K562 (cell line): ENCODE measurements around the gene FANCC. TPM values are rescaled to one million over a fixed set of nuclear protein-coding genes. Genes with fewer than 3 reads are reported as not detected.
A peak's percentile ranks its signal among the peaks of the same experiment; 100 is the strongest.

Experiments
- ATAC-seq: fragments of 200-7000 bp; cut with Tn5 transposase; 3 replicates; pipeline ENCODE4 v1.9.1; 2020; ENCODE audit warnings: moderate library complexity
- BruUV-seq: library from RNA; stranded (reverse); fragments of 400-500 nt; replicated peaks from 2 replicates; lab custom pipeline; 2021; lab: Mats Ljungman, UMichigan
- CTCF ChIA-PET: fragments of 300-600 bp; formaldehyde crosslinking; extraction: SDS; loops from one replicate; lab custom pipeline; 2021; ENCODE audit warnings: low intra/inter-chr PET ratio; lab: Yijun Ruan, JAX
- POLR2A ChIA-PET: fragments of 300-600, 350-650 bp; sonication (Branson Sonifier 250); formaldehyde crosslinking; extraction: SDS; loops from one replicate; lab custom pipeline; 2021; ENCODE audit warnings: antibody characterized with exemption, inconsistent platforms; lab: Yijun Ruan, JAX
- DNase-seq, 4 experiments: peaks; one replicate each; pipeline versions ENCODE4 v3.0.0 to v3.0.0-alpha.2; 2011 to 2018; ENCODE audit warnings: low spot score in 3 of 4, mixed read lengths in 3 of 4; ENCODE audit errors: extremely low read depth in 1 of 4
- FAIRE-seq: peaks from 2 replicates; lab custom pipeline; 2011; peaks lifted over from hg19 to GRCh38; lab: Jason Lieb, UNC
- H2AFZ ChIP-seq: 2 replicates; pipeline ENCODE4 v1.6.0; 2011; ENCODE audit warnings: low read depth, low read length, control low read depth, inconsistent platforms
- H3K27ac ChIP-seq: fragments of 200-600 bp; 3 replicates; pipeline ENCODE4 v1.8.0; 2011; ENCODE audit warnings: low read depth, mild to moderate bottlenecking, control low read depth, inconsistent platforms, low read length, moderate library complexity, mixed read lengths; ENCODE audit errors: extremely low read depth
- H3K27me3 ChIP-seq, 2 experiments: fragments of 300-600 bp in 1 of 2; 2 replicates in 1 of 2; 3 replicates in 1 of 2; pipeline versions ENCODE4 v1.6.0 to v1.8.0; 2011; ENCODE audit warnings: inconsistent platforms in 2 of 2, low read length in 2 of 2, mild to moderate bottlenecking in 1 of 2, mixed read lengths in 1 of 2, moderate library complexity in 1 of 2; ENCODE audit not compliant: control insufficient read depth in 2 of 2, insufficient read depth in 2 of 2
- H3K36me3 ChIP-seq: fragments of 300-600 bp; 3 replicates; pipeline ENCODE4 v1.8.0; 2011; ENCODE audit warnings: mild to moderate bottlenecking, low read length, inconsistent platforms; ENCODE audit not compliant: control insufficient read depth, insufficient read depth
- H3K4me1 ChIP-seq, 2 experiments: fragments of 200-600 bp in 1 of 2; replicated peaks in 1 of 2; 2 replicates in 1 of 2; 3 replicates in 1 of 2; pipeline versions ENCODE4 v1.5.1 to v1.8.0; 2011; ENCODE audit warnings: inconsistent platforms in 2 of 2, low read length in 2 of 2, mild to moderate bottlenecking in 1 of 2, mixed read lengths in 1 of 2, moderate library complexity in 1 of 2; ENCODE audit not compliant: control insufficient read depth in 2 of 2, insufficient read depth in 2 of 2
- H3K4me2 ChIP-seq: 2 replicates; pipeline ENCODE4 v1.6.1; 2011; ENCODE audit warnings: low read length, control low read depth, inconsistent platforms, mixed read lengths; ENCODE audit not compliant: insufficient read depth
- H3K4me3 ChIP-seq: fragments of 200-600 bp; sonication (generic), shearing (Covaris generic); 2 replicates; pipeline ENCODE4 v1.5.1; 2016; ENCODE audit warnings: control low read depth, inconsistent platforms
- H3K79me2 ChIP-seq: fragments of 200-600 bp; 3 replicates; pipeline ENCODE4 v1.8.0; 2011; ENCODE audit warnings: low read length, inconsistent platforms; ENCODE audit not compliant: control insufficient read depth, insufficient read depth
- H3K9ac ChIP-seq, 2 experiments: 2 replicates each; pipeline versions ENCODE4 v1.6.0 to v1.6.1; 2011; ENCODE audit warnings: low read depth in 2 of 2, low read length in 2 of 2, control low read depth in 1 of 2, inconsistent platforms in 1 of 2, mild to moderate bottlenecking in 1 of 2, mixed read lengths in 1 of 2; ENCODE audit not compliant: insufficient read depth in 1 of 2
- H3K9me1 ChIP-seq: one replicate; pipeline ENCODE4 v1.6.0; 2011; ENCODE audit warnings: inconsistent platforms, mild to moderate bottlenecking, low read length, moderate library complexity; ENCODE audit not compliant: control insufficient read depth, insufficient read depth
- H3K9me3 ChIP-seq: replicated peaks from 2 replicates; pipeline ENCODE4 v1.5.1; 2011; ENCODE audit warnings: low read depth, low read length, inconsistent platforms; ENCODE audit not compliant: control insufficient read depth, insufficient read depth
- H4K20me1 ChIP-seq: replicated peaks from 2 replicates; pipeline ENCODE4 v1.6.1; 2011; ENCODE audit warnings: low read length, inconsistent platforms, mixed read lengths; ENCODE audit not compliant: control insufficient read depth, insufficient read depth
- BDP1 ChIP-seq: IDR thresholded peaks from 3 replicates; pipeline ENCODE4 v1.6.1; 2011; ENCODE audit not compliant: insufficient read length, insufficient read depth
- FOS ChIP-seq: IDR thresholded peaks from 3 replicates; pipeline ENCODE4 v1.6.1; 2011; ENCODE audit not compliant: insufficient read length; ENCODE audit errors: extremely low read depth
- MTA1 ChIP-seq: fragments of 450-650 bp; IDR thresholded peaks from 2 replicates; pipeline ENCODE4 v1.6.1; 2017; ENCODE audit warnings: borderline replicate concordance
- SPI1 ChIP-seq: IDR thresholded peaks from 2 replicates; pipeline ENCODE4 v1.6.1; 2011; ENCODE audit warnings: low read depth, low read length, control low read depth, borderline replicate concordance
- TEAD4 ChIP-seq, 2 experiments: sonication (generic) in 1 of 2; formaldehyde crosslinking in 1 of 2; IDR thresholded peaks; 2 replicates each; pipeline versions ENCODE4 v1.6.1 to v1.8.0; 2012 to 2022; ENCODE audit warnings: borderline replicate concordance in 1 of 2, inconsistent platforms in 1 of 2, low read length in 1 of 2, mild to moderate bottlenecking in 1 of 2, missing genetic modification reagents in 1 of 2
- ZNF134 ChIP-seq: fragments of 250-450 bp; sonication (Bioruptor Pico); conservative IDR thresholded peaks from 2 replicates; pipeline ENCODE4 v1.4.0; 2020
- ZNF347 ChIP-seq: fragments of 450-650 bp; formaldehyde crosslinking; IDR thresholded peaks from 2 replicates; pipeline ENCODE4 v1.4.0; 2020; ENCODE audit warnings: low read depth, mild to moderate bottlenecking, moderate library complexity
- WGBS: fragments of 100-300 bp; shearing (Covaris generic); methylation state at CpG from one replicate; pipeline ENCODE4 v1.1.6; 2016; ENCODE audit warnings: low coverage, mixed read lengths; ENCODE audit not compliant: insufficient coverage; ENCODE audit errors: missing lambda C conversion rate; 5-methylcytosine and 5-hydroxymethylcytosine counted together
- in situ Hi-C: fragments of 300-500 bp; cut with MboI; formaldehyde crosslinking; loops from 4 replicates; pipeline ENCODE4 v1.15.0; 2018; ENCODE audit warnings: inconsistent platforms, mixed read lengths
- intact Hi-C: fragments of 100-400 bp; cut with micrococcal nuclease; formaldehyde crosslinking; loops from 2 replicates; pipeline ENCODE4 v1.14.2; 2022
- polyA plus RNA-seq, 8 experiments: library from polyadenylated mRNA; depleted of rRNA in 4 of 8; stranded (reverse) in 5 of 8; unstranded in 3 of 8; fragments of >200 nt; fragmentation: Nextera tagmentation in 2 of 8; fragmentation: Illumina TruSeq in 1 of 8; extraction: Ambion mirVana in 2 of 8; extraction: Trizol in 1 of 8; gene quantifications; 2 replicates each; pipeline versions ENCODE4 v1.2.1 to v1.2.3, GENCODE V29; 2011 to 2014; ENCODE audit warnings: inconsistent platforms in 1 of 8, missing spikeins in 1 of 8
- total RNA-seq, 7 experiments: library from RNA; depleted of rRNA in 6 of 7; stranded (reverse); fragments of >200 nt in 6 of 7; fragmentation: Illumina TruSeq in 2 of 7; extraction: Trizol in 2 of 7; gene quantifications; 2 replicates each; pipeline versions ENCODE4 v1.2.1 to v1.2.3, GENCODE V29; 2011 to 2021; ENCODE audit warnings: low replicate concordance in 1 of 7
- TF ChIP-seq, protein P1 (sequence below), 3 experiments: IDR thresholded peaks in 2 of 3; conservative IDR thresholded peaks in 1 of 3; 2 replicates each; pipeline ENCODE4 v1.5.1; 2011 to 2012; ENCODE audit warnings: low read length in 3 of 3, mild to moderate bottlenecking in 3 of 3, control low read depth in 2 of 3, improper control_type of control experiment in 1 of 3, inconsistent platforms in 1 of 3, low read depth in 1 of 3, mixed read lengths in 1 of 3, moderate library complexity in 1 of 3; ENCODE audit not compliant: insufficient read depth in 2 of 3

Gene FANCC
- total and polyA plus RNA-seq, 9 of the 15 experiments (the other 6 are each of a cell fraction or from before 2014, with no cell fraction given), result 4.6 to 18.4 (median 14.2) TPM

DNA sequence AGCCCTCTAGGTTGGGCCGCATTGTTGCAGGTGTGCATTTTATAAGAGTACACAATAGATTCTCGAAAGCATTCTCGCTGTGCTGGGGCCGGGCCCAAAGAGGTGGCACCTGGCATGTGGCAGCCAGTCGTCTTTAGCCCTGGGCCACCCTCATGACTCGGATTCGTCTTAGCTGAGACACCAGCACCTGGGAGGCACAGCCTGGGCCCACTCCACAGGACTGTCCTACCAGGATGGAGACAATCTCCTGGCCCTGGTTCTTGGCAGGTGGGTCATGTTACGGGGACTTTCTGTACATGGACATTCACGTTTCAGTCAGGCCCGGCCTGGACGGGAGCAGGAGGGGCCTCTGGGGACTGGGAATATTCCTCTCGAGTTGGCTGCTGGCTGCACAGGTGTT lies 212.5 kb downstream of the FANCC start (continued):
- TF ChIP-seq ZNF134 (CRISPR knock-in tag), result no peak
- TF ChIP-seq BDP1, result no peak
- no peak for TF ChIP-seq FOS
- no peak for TF ChIP-seq ZNF347
- no peak for TF ChIP-seq MTA1

DNA sequence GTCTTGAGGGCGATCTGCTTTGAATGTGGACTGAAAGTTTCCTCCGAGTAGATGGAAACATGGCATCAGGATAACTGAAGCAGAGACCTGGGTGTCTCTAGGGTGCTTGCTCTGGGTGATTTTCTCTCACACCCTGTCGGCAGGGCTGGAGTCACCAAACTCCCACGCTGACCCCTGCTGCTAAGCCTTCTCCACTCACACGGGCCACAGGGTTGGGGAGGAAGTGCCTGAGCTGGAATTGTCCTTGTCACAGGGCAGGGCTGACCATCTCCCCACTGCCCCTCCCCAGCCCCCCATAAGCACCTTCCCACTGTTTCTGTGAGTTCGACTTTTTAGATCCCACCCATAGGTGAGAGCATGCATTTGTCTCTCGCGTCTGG lies 212.9 kb downstream of the FANCC start:
- intact Hi-C loops (no loop called here), in situ Hi-C loops (no loop called here)
- no peak overlapping the region for H3K9ac ChIP-seq
- no peak overlapping the region for H3K4me2 ChIP-seq
- H2AFZ ChIP-seq, result no peak overlapping the region
- peaks cover 18% of the 10 kb centered on the region; the same call in 1 of the 3 replicates for H3K36me3 ChIP-seq
- H3K27me3 ChIP-seq, result no peaks in the 10 kb centered on the region
- peak; percentile 17; the same call in 1 of the 2 replicates for TF ChIP-seq SPI1
- TF ChIP-seq, protein P1, sequence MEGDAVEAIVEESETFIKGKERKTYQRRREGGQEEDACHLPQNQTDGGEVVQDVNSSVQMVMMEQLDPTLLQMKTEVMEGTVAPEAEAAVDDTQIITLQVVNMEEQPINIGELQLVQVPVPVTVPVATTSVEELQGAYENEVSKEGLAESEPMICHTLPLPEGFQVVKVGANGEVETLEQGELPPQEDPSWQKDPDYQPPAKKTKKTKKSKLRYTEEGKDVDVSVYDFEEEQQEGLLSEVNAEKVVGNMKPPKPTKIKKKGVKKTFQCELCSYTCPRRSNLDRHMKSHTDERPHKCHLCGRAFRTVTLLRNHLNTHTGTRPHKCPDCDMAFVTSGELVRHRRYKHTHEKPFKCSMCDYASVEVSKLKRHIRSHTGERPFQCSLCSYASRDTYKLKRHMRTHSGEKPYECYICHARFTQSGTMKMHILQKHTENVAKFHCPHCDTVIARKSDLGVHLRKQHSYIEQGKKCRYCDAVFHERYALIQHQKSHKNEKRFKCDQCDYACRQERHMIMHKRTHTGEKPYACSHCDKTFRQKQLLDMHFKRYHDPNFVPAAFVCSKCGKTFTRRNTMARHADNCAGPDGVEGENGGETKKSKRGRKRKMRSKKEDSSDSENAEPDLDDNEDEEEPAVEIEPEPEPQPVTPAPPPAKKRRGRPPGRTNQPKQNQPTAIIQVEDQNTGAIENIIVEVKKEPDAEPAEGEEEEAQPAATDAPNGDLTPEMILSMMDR (IDR thresholded peaks at IDR 0.05 in 2 of 3, conservative IDR thresholded peaks at IDR 0.05 in 1 of 3; ENCODE audit: insufficient read depth in 2 of 3, low read depth in 1 of 3, low read length in 3 of 3), result 0 out of 6 replicates have a peak, but pooled peaks of 1 of the 3 experiments have one; percentile 2
- no peak for TF ChIP-seq TEAD4 (IDR thresholded peaks at IDR 0.05; ENCODE audit: low read length)
- no peak for TF ChIP-seq TEAD4 (CRISPR knock-in tag; IDR thresholded peaks at IDR 0.05; ENCODE audit: borderline replicate concordance)
- ChIA-PET CTCF (no interaction called here), POLR2A (no interaction called here)
- ATAC-seq (peak; percentile 44; the same call in 2 of the 3 replicates), FAIRE-seq (no peak), DNase-seq (no peak)
- 77% methylated on average over 7 of the region's 8 CpGs for WGBS
- no peak overlapping the region for H3K27ac ChIP-seq
- H3K4me1 ChIP-seq, result peaks cover 0 to 4% of the 10 kb centered on the region in 2 experiments; a peak in 1 of 5 replicates
- no peaks in the 10 kb centered on the region for H3K9me1 ChIP-seq
- no peaks in the 10 kb centered on the region for H3K9me3 ChIP-seq
- BruUV-seq, result no TSS peak
- no peak overlapping the region for H3K4me3 ChIP-seq
- H3K79me2 ChIP-seq, result no peaks in the 10 kb centered on the region
- H4K20me1 ChIP-seq, result no peaks in the 10 kb centered on the region
